ENCODE results near the gene THAP11. TPM values are rescaled to one million over a fixed set of nuclear protein-coding genes. Genes with fewer than 3 reads are reported as not detected.

Gene THAP11
- total and polyA plus RNA-seq, 2 of the 4 experiments (the other 2 are of a cell fraction), result 13.3 to 14.5 TPM

DNA sequence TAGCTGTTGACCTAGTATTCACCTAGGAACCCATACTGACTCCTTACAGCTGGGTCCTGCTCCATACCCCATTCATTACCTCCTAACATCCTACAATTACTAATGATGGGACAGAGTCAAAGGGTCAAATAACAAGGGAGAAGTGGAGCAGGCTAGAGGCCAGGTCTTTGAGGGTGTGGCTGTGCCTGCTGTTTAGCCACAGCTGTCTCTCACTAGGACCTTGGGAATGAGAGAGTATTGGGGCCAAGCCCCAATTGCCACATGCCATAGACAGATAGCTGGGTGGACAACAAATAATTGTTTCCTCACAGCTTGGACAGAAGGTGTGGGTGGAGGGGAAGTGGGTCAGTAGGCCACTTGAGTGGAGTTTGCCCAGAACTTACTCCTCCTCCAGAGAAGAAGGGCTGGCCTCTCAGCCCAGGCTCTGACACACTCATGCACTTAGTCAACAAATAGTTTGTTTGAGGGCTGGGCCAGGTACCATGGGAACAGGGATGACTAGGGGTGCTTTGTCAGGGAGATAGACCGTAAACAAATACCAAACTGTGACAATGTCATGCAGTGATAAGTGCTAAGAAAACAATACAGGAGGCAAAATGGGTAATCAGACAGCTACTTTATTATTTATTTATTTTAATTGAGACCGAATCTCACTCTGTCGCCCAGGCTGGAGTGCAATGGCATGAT, 15.6 kb downstream of the THAP11 start (continued):
- no peak; the same call in 1 of the 2 replicates for TF ChIP-seq RAD21 (IDR thresholded peaks at IDR 0.05; ENCODE audit: low read length)

DNA sequence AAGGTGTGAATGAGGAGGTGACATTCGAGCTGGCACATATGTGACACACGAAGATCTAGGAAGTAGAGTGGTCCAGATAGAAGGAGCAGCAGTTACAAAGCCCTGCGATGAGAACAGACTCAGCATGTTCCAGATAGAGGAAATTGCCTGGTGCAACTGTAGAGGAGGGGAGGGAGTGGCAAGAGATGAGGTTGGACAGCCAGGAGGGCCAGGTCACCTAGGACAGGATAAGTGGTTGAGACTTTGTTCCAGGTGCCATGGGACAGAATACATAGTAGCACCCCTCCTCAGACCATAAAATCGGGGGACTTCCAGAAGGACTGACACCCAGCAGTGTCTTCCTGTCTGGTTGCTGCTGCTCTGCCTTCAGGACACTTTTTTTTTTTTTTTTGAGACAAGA, 16.4 kb downstream of the THAP11 start:
- no peak for ATAC-seq (ENCODE audit: low read depth)
- CTCF ChIA-PET, result interaction anchor here (2.0 kb wide), 1 partner anchor 42 kb away, joined by 8 read pairs; no protein-coding TSS in a partner anchor
- H3K4me1 ChIP-seq (ENCODE audit: control insufficient read depth, insufficient read depth, low read length), result peaks cover 29% of the 10 kb centered on the region
- no peak for TF ChIP-seq MXI1 (IDR thresholded peaks at IDR 0.05; ENCODE audit: borderline replicate concordance, low read depth, low read length)
- TF ChIP-seq SMC3 (IDR thresholded peaks at IDR 0.05; ENCODE audit: low read depth, low read length), result no peak
- TF ChIP-seq, protein P1, sequence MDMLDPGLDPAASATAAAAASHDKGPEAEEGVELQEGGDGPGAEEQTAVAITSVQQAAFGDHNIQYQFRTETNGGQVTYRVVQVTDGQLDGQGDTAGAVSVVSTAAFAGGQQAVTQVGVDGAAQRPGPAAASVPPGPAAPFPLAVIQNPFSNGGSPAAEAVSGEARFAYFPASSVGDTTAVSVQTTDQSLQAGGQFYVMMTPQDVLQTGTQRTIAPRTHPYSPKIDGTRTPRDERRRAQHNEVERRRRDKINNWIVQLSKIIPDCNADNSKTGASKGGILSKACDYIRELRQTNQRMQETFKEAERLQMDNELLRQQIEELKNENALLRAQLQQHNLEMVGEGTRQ (IDR thresholded peaks at IDR 0.05; ENCODE audit: low read depth, low read length), result no peak
- TF ChIP-seq CEBPB (IDR thresholded peaks at IDR 0.05; ENCODE audit: low read depth, low read length), result no peak
- no peak for TF ChIP-seq POLR2A (IDR thresholded peaks at IDR 0.05; ENCODE audit: low read depth, low read length)
- TF ChIP-seq, protein P2, sequence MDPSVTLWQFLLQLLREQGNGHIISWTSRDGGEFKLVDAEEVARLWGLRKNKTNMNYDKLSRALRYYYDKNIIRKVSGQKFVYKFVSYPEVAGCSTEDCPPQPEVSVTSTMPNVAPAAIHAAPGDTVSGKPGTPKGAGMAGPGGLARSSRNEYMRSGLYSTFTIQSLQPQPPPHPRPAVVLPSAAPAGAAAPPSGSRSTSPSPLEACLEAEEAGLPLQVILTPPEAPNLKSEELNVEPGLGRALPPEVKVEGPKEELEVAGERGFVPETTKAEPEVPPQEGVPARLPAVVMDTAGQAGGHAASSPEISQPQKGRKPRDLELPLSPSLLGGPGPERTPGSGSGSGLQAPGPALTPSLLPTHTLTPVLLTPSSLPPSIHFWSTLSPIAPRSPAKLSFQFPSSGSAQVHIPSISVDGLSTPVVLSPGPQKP (IDR thresholded peaks at IDR 0.05; ENCODE audit: borderline replicate concordance, low read depth, low read length), result no peak
- TF ChIP-seq MAFK (IDR thresholded peaks at IDR 0.05; ENCODE audit: low read depth, low read length), result no peak
- no peak for TF ChIP-seq FOS (IDR thresholded peaks at IDR 0.05; ENCODE audit: low read depth, low read length)
- TF ChIP-seq CTCF (conservative IDR thresholded peaks at IDR 0.05; ENCODE audit: low read depth, low read length), result no peak
- TF ChIP-seq RCOR1 (IDR thresholded peaks at IDR 0.05; ENCODE audit: insufficient replicate concordance, low read length), result no peak
- no peak for TF ChIP-seq RFX5 (IDR thresholded peaks at IDR 0.05; ENCODE audit: low read depth, low read length)
- no peak for TF ChIP-seq RAD21 (IDR thresholded peaks at IDR 0.05; ENCODE audit: low read length)
- no peak for TF ChIP-seq NFE2L2 (IDR thresholded peaks at IDR 0.05; ENCODE audit: low read depth, low read length)

More for the DNA sequence above, 16.4 kb downstream of the THAP11 start:
- Histone ChIP-seq H2BK5ac (ENCODE audit: low read depth, low read length, poor library complexity, severe bottlenecking) (no peak overlapping the region), H3K9me3 (ENCODE audit: control insufficient read depth, insufficient read depth, low read length) (no peaks in the 10 kb centered on the region), H3K4ac (ENCODE audit: low read depth, low read length) (no peak overlapping the region), H2BK120ac (ENCODE audit: low read depth, low read length) (no peak overlapping the region), H3K4me3 (ENCODE audit: insufficient read depth, low read depth, low read length) (no peak overlapping the region), H2AK9ac (replicated peaks; ENCODE audit: low read depth, low read length, poor library complexity) (no peak overlapping the region), H3K4me2 (ENCODE audit: low read depth, low read length) (no peak overlapping the region), H4K5ac (ENCODE audit: low read depth, low read length) (no peak overlapping the region), H3K27ac (ENCODE audit: insufficient read depth, low read length) (no peak overlapping the region), H3K18ac (ENCODE audit: low read depth, low read length) (no peak overlapping the region), H2BK15ac (ENCODE audit: low read depth, low read length) (no peak overlapping the region), H3K14ac (replicated peaks; ENCODE audit: low read depth, low read length) (no peak overlapping the region), H3K36me3 (ENCODE audit: control insufficient read depth, insufficient read depth, low read length) (peaks cover 17% of the 10 kb centered on the region), H3K56ac (ENCODE audit: extremely low read depth, insufficient read depth, low read length) (no peak overlapping the region), H2AK5ac (ENCODE audit: low read depth, low read length) (no peak overlapping the region), H3K23ac (ENCODE audit: low read depth, low read length) (no peak overlapping the region), H3K27me3 (ENCODE audit: control insufficient read depth, insufficient read depth, low read length) (no peaks in the 10 kb centered on the region), H3K9me1 (ENCODE audit: insufficient read depth, low read length) (peaks cover 67% of the 10 kb centered on the region), H4K91ac (ENCODE audit: insufficient read depth, low read depth, low read length) (no peak overlapping the region), H2BK20ac (ENCODE audit: low read depth, low read length) (no peak overlapping the region), H4K20me1 (ENCODE audit: insufficient read depth, low read length) (peaks cover 99% of the 10 kb centered on the region), H3K79me1 (ENCODE audit: low read depth in 1 of 2, low read length in 2 of 2) (peaks cover 31 to 90% of the 10 kb centered on the region in 2 experiments; a peak in 3 of 4 replicates), H3K9ac (ENCODE audit: low read depth, low read length) (no peak overlapping the region), H2AFZ (replicated peaks; ENCODE audit: low read length, poor library complexity) (no peak overlapping the region), H4K8ac (ENCODE audit: low read depth in 2 of 2, low read length in 2 of 2) (no peak overlapping the region)
- dilution Hi-C loops (cut with HindIII; ENCODE audit: low sequenced_read_pairs, unreplicated experiment) (no loop called here), in situ Hi-C loops (cut with MboI; ENCODE audit: low sequenced_read_pairs) (no loop called here), intact Hi-C loops (cut with micrococcal nuclease) (no loop called here)
- BruUV-seq (replicated peaks), result no TSS peak
- WGBS, 2 experiments (ENCODE audit: extremely low coverage in 2 of 2, insufficient read length in 1 of 2), result 100% methylated on average over 1 of the region's 4 CpGs; no CpG with 5 or more reads in 1 of the 2 experiments
- POLR2A ChIA-PET (ENCODE audit: unreplicated experiment), result interaction anchor here (0.6 kb wide), 1 partner anchor 161 kb away, joined by 4 read pairs; no protein-coding TSS in a partner anchor
- no peak for DNase-seq
